Muscle layer of colon (tissue), 2 donors: ENCODE measurements around the gene KRT40.

Experiments used
- H3K27ac ChIP-seq: one replicate; pipeline ENCODE4 v1.7.0; 2013; ENCODE audit warnings: low read depth, mild to moderate bottlenecking, low read length, moderate library complexity
- H3K27me3 ChIP-seq, 2 donors: one replicate each; pipeline ENCODE4 v1.7.0; 2013; ENCODE audit warnings: low read length in 2 of 2, mild to moderate bottlenecking in 2 of 2; ENCODE audit not compliant: insufficient read depth in 2 of 2, control insufficient read depth in 1 of 2
- H3K36me3 ChIP-seq: one replicate; pipeline ENCODE4 v1.7.0; 2013; ENCODE audit warnings: mild to moderate bottlenecking, low read length; ENCODE audit not compliant: insufficient read depth
- H3K4me1 ChIP-seq: one replicate; pipeline ENCODE4 v1.7.0; 2013; ENCODE audit warnings: mild to moderate bottlenecking, low read length; ENCODE audit not compliant: insufficient read depth
- H3K4me3 ChIP-seq, 2 donors: one replicate each; pipeline ENCODE4 v1.7.0; 2013; ENCODE audit warnings: low read length in 2 of 2, low read depth in 1 of 2, mild to moderate bottlenecking in 1 of 2, moderate library complexity in 1 of 2
- H3K9ac ChIP-seq: one replicate; pipeline ENCODE4 v1.7.0; 2013; ENCODE audit warnings: low read length
- H3K9me3 ChIP-seq: one replicate; pipeline ENCODE4 v1.7.0; 2013; ENCODE audit warnings: mild to moderate bottlenecking, low read length
- donor health status: abdominal sarcoma.
- donor health status: Adenocarcinoma of cecum.

KRT40 gene

GRCh38 chr17:40995116-40995515 is 11.0 kb upstream of the KRT40 start:
- H3K4me3 ChIP-seq = no peak overlapping the region
- no peaks in the 10 kb centered on the region for H3K9me3 ChIP-seq
- H3K9ac ChIP-seq = no peak overlapping the region
- H3K27me3 ChIP-seq = no peaks in the 10 kb centered on the region
- H3K4me1 ChIP-seq = no peaks in the 10 kb centered on the region
- H3K27ac ChIP-seq = no peak overlapping the region
- H3K36me3 ChIP-seq = no peaks in the 10 kb centered on the region

GRCh38 chr17:40993839-40994238 is 9.7 kb upstream of the KRT40 start, which contains the start of gene KRTAP3-3:
TSS of gene KRTAP3-3 (minus strand) at chr17:40994164. CDS start at chr17:40994097, 67 bp downstream.
- H3K27ac ChIP-seq = no peak within 1 kb of the TSS
- H3K4me1 ChIP-seq = no peaks in the 10 kb centered on the region
- H3K9ac ChIP-seq = no peak within 1 kb of the TSS
- H3K36me3 ChIP-seq = no peaks in the 10 kb centered on the region
- H3K4me3 ChIP-seq = no peak within 1 kb of the TSS
- H3K9me3 ChIP-seq = no peaks in the 10 kb centered on the region
- no peaks in the 10 kb centered on the region for H3K27me3 ChIP-seq

DNA sequence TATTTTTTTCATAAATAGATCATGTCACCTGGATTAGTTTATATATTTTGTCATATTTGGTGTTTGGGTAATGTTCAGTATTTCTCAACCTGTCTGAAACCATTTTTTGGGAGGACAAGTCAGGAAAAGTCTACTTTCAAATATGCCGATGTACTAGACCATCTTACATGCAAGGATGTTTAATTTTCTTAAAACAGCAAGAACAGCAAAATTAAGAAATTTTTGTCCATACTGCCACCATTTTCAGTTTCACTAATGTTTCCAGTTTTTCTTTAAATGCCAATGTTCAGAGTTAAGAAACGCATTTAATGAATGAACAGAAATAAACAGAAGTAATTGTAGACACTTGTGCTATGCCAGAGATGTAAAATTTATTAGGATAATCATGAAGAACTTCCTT is 9.0 kb upstream of the KRT40 start:
- Histone ChIP-seq H3K27ac (no peak overlapping the region), H3K9me3 (no peaks in the 10 kb centered on the region), H3K4me3 (no peak overlapping the region), H3K36me3 (no peaks in the 10 kb centered on the region), H3K27me3 (no peaks in the 10 kb centered on the region), H3K9ac (no peak overlapping the region), H3K4me1 (no peaks in the 10 kb centered on the region)

GRCh38 chr17:40992666-40993065 is 8.5 kb upstream of the KRT40 start:
- Histone ChIP-seq H3K27ac (no peak overlapping the region), H3K9ac (no peak overlapping the region), H3K9me3 (no peaks in the 10 kb centered on the region), H3K27me3 (no peaks in the 10 kb centered on the region), H3K36me3 (no peaks in the 10 kb centered on the region), H3K4me1 (no peaks in the 10 kb centered on the region), H3K4me3 (no peak overlapping the region)

GRCh38 chr17:40986920-40987319 is 2.8 kb upstream of the KRT40 start:
- H3K9me3 ChIP-seq = no peaks in the 10 kb centered on the region
- H3K27me3 ChIP-seq = no peaks in the 10 kb centered on the region
- no peaks in the 10 kb centered on the region for H3K36me3 ChIP-seq
- H3K27ac ChIP-seq = no peak overlapping the region
- H3K4me3 ChIP-seq = no peak overlapping the region
- no peaks in the 10 kb centered on the region for H3K4me1 ChIP-seq
- no peak overlapping the region for H3K9ac ChIP-seq

GRCh38 chr17:40981115-40981514 is 3.0 kb downstream of the KRT40 start:
- no peaks in the 10 kb centered on the region for H3K27me3 ChIP-seq
- no peaks in the 10 kb centered on the region for H3K9me3 ChIP-seq
- H3K27ac ChIP-seq = no peak overlapping the region
- H3K4me1 ChIP-seq = peaks cover 3% of the 10 kb centered on the region
- no peaks in the 10 kb centered on the region for H3K36me3 ChIP-seq
- no peak overlapping the region for H3K9ac ChIP-seq
- no peak overlapping the region for H3K4me3 ChIP-seq

GRCh38 chr17:40980596-40980995 is 3.5 kb downstream of the KRT40 start:
- H3K27me3 ChIP-seq = no peaks in the 10 kb centered on the region
- no peak overlapping the region for H3K27ac ChIP-seq
- H3K9me3 ChIP-seq = no peaks in the 10 kb centered on the region
- H3K36me3 ChIP-seq = no peaks in the 10 kb centered on the region
- no peak overlapping the region for H3K9ac ChIP-seq
- H3K4me1 ChIP-seq = peaks cover 3% of the 10 kb centered on the region
- H3K4me3 ChIP-seq = no peak overlapping the region

DNA sequence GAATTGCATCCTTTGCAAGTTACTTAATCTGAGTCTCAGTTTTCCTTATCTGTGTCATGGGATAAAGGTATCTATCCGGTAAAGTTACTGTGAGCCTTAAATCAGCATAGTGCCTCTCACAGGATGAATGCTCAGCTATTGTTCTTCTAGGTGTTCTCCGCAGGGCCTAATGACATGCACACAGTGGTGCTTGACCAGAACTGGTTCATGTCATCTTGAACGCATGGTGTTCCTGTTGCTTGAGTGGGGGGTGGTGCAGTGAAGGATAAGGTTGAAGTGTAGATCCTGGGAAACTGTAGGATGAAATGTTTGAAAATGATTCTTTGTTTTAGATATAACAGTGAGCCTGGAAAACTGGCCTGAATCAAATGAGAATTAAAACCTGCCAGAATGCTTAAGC is 4.0 kb downstream of the KRT40 start:
- Histone ChIP-seq H3K27ac (no peak overlapping the region), H3K9ac (no peak overlapping the region), H3K4me3 (no peak overlapping the region), H3K27me3 (no peaks in the 10 kb centered on the region), H3K36me3 (no peaks in the 10 kb centered on the region), H3K4me1 (peaks cover 3% of the 10 kb centered on the region), H3K9me3 (no peaks in the 10 kb centered on the region)

- no peak overlapping the region for H3K9ac ChIP-seq
- H3K27ac ChIP-seq = no peak overlapping the region
- no peaks in the 10 kb centered on the region for H3K36me3 ChIP-seq
- H3K4me3 ChIP-seq = no peak overlapping the region
- H3K4me1 ChIP-seq = peaks cover 3% of the 10 kb centered on the region
- H3K27me3 ChIP-seq = no peaks in the 10 kb centered on the region
- H3K9me3 ChIP-seq = no peaks in the 10 kb centered on the region
Observed at GRCh38 chr17:40978575-40979151, 5.5 kb downstream of the KRT40 start.

- Histone ChIP-seq H3K27me3 (no peaks in the 10 kb centered on the region), H3K27ac (no peak overlapping the region), H3K9ac (no peak overlapping the region), H3K36me3 (no peaks in the 10 kb centered on the region), H3K9me3 (no peaks in the 10 kb centered on the region), H3K4me3 (no peak overlapping the region), H3K4me1 (peaks cover 1% of the 10 kb centered on the region)
Observed at GRCh38 chr17:40975516-40975915, 8.6 kb downstream of the KRT40 start.

DNA sequence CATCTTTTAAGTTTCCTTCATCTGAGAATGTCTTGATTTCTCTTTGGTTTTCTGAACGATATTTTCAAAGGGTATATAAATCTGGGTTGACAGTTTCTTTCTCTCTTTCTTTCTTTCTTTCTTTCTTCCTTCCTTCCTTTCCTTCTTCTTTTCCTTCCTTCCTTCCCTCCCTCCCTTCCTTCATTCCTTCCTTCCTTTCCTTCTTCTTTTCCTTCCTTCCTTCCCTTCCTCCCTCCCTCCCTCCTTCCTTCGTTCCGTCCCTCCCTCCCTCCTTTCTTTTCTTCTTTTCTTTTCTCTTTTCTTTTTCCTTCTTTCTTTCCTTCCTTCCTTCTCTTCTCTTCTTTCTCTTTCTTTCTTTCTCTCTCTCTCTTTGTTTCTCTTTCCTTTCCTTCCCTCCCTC is 9.8 kb downstream of the KRT40 start:
- Histone ChIP-seq H3K4me3 (no peak overlapping the region), H3K9me3 (no peaks in the 10 kb centered on the region), H3K36me3 (no peaks in the 10 kb centered on the region), H3K27ac (no peak overlapping the region), H3K27me3 (no peaks in the 10 kb centered on the region), H3K4me1 (no peaks in the 10 kb centered on the region), H3K9ac (no peak overlapping the region)

DNA sequence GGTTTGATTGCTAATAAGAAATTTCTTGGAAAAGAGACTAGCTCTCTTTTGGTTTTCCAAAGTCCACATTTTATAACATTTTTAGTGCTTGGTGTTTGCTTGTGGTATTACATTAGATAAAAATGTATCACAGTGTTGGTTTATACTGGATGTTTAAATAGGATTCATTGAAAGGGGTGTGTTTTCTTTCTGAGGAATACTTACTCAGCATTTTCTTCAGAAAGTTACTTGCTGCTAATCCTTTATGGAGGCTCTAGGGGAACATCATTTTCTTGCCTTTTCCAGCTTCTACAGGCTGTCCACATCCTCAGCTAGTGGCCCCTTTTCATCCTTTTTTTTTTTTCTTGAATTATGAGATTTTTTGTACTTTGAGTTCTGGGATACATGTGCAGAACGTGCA is 16.5 kb downstream of the KRT40 start:
- H3K27ac ChIP-seq = no peak overlapping the region
- H3K4me1 ChIP-seq = no peaks in the 10 kb centered on the region
- no peaks in the 10 kb centered on the region for H3K36me3 ChIP-seq
- no peaks in the 10 kb centered on the region for H3K27me3 ChIP-seq
- H3K9me3 ChIP-seq = no peaks in the 10 kb centered on the region
- no peak overlapping the region for H3K9ac ChIP-seq
- H3K4me3 ChIP-seq = no peak overlapping the region
